GM19043 (cell line): Measurements from ENCODE around the gene EFCAB6.
"Not testable (repeated sequence)": the region's sequence is repeated elsewhere in the genome, so short reads cannot be mapped to it uniquely, and the experiment has no call there.

Source experiments
- ATAC-seq: cut with Tn5 transposase; IDR thresholded peaks from one replicate; pipeline ENCODE4 v1.9.1; 2021; ENCODE audit warnings: low read depth; ENCODE audit not compliant: unreplicated experiment

The EFCAB6 gene

GRCh38 chr22:43722444-43722843, 89.7 kb downstream of the EFCAB6 start:
- no peak for ATAC-seq

- no peak for ATAC-seq
These were observed 91.4 kb downstream of the EFCAB6 start for GRCh38 chr22:43720716-43721115.

- no peak for ATAC-seq
These were observed 98.0 kb downstream of the EFCAB6 start for GRCh38 chr22:43714104-43714503.

GRCh38 chr22:43711681-43712080, 100.4 kb downstream of the EFCAB6 start:
- ATAC-seq = no peak

GRCh38 chr22:43707648-43708047, 104.5 kb downstream of the EFCAB6 start:
- ATAC-seq = no peak

GRCh38 chr22:43706571-43707328, 105.4 kb downstream of the EFCAB6 start:
- no peak for ATAC-seq

- no peak for ATAC-seq
These were observed 106.0 kb downstream of the EFCAB6 start for GRCh38 chr22:43706151-43706550.

GRCh38 chr22:43704051-43704450, 108.1 kb downstream of the EFCAB6 start:
- no peak for ATAC-seq

- no peak for ATAC-seq
These were observed 113.7 kb downstream of the EFCAB6 start for GRCh38 chr22:43698403-43698802.

GRCh38 chr22:43697894-43698293, 114.2 kb downstream of the EFCAB6 start:
- no peak for ATAC-seq

- no peak for ATAC-seq
These were observed 118.9 kb downstream of the EFCAB6 start for GRCh38 chr22:43693249-43693648.

- ATAC-seq = no peak
These were observed 122.7 kb downstream of the EFCAB6 start for GRCh38 chr22:43689356-43689755.

GRCh38 chr22:43682851-43683250, 129.3 kb downstream of the EFCAB6 start:
- no peak for ATAC-seq

- ATAC-seq = no peak
These were observed 130.3 kb downstream of the EFCAB6 start for GRCh38 chr22:43681731-43682360.

- no peak for ATAC-seq
These were observed 141.6 kb downstream of the EFCAB6 start for GRCh38 chr22:43670513-43670912.

- ATAC-seq = no peak
These were observed 142.9 kb downstream of the EFCAB6 start for GRCh38 chr22:43669190-43669589.

GRCh38 chr22:43667656-43668055, 144.4 kb downstream of the EFCAB6 start:
- ATAC-seq = no peak

- no peak for ATAC-seq
These were observed 145.6 kb downstream of the EFCAB6 start for GRCh38 chr22:43666457-43666856.

GRCh38 chr22:43658823-43659222, 153.3 kb downstream of the EFCAB6 start:
- no peak for ATAC-seq

- not testable (repeated sequence) for ATAC-seq
These were observed 155.5 kb downstream of the EFCAB6 start for GRCh38 chr22:43656581-43656980.

GRCh38 chr22:43654271-43654670, 157.8 kb downstream of the EFCAB6 start:
- ATAC-seq = no peak

- ATAC-seq = no peak
These were observed 159.3 kb downstream of the EFCAB6 start for GRCh38 chr22:43652845-43653244.
